HG03521 (cell line): ENCODE results near the gene EDC4.
"Not testable (repeated sequence)": the region's sequence is repeated elsewhere in the genome, so short reads cannot be mapped to it uniquely, and the experiment has no call there.

Experiments
- ATAC-seq: cut with Tn5 transposase; IDR thresholded peaks from one replicate; pipeline ENCODE4 v1.9.1; 2021; ENCODE audit warnings: mild to moderate bottlenecking, moderate library complexity; ENCODE audit not compliant: unreplicated experiment

The EDC4 gene

GRCh38 chr16:67909056-67909742 is 36.3 kb downstream of the EDC4 start:
- ATAC-seq: no peak

GRCh38 chr16:67910158-67910557 is 37.3 kb downstream of the EDC4 start:
- ATAC-seq: no peak

- no peak for ATAC-seq
Observed at GRCh38 chr16:67914758-67915495, 42.1 kb downstream of the EDC4 start.

GRCh38 chr16:67915496-67915769 is 42.6 kb downstream of the EDC4 start:
- not testable (repeated sequence) for ATAC-seq

GRCh38 chr16:67915831-67916723 is 43.2 kb downstream of the EDC4 start:
- no peak for ATAC-seq

GRCh38 chr16:67917140-67917851 is 44.4 kb downstream of the EDC4 start:
- no peak for ATAC-seq

GRCh38 chr16:67917852-67918236 is 45.0 kb downstream of the EDC4 start:
- no peak for ATAC-seq

GRCh38 chr16:67919622-67920221 is 46.9 kb downstream of the EDC4 start:
- no peak for ATAC-seq

- no peak for ATAC-seq
Observed at GRCh38 chr16:67922221-67922620, 49.4 kb downstream of the EDC4 start.

GRCh38 chr16:67922740-67923139 is 49.9 kb downstream of the EDC4 start:
- no peak for ATAC-seq

- ATAC-seq: no peak
Observed at GRCh38 chr16:67923414-67924116, 50.7 kb downstream of the EDC4 start.

GRCh38 chr16:67924140-67924906 is 51.5 kb downstream of the EDC4 start:
- no peak for ATAC-seq

GRCh38 chr16:67926181-67926750 is 53.4 kb downstream of the EDC4 start:
- no peak for ATAC-seq

- no peak for ATAC-seq
Observed at GRCh38 chr16:67927131-67927941, 54.5 kb downstream of the EDC4 start.

GRCh38 chr16:67928147-67928546 is 55.3 kb downstream of the EDC4 start:
- no peak for ATAC-seq

GRCh38 chr16:67928561-67929364 is 55.9 kb downstream of the EDC4 start:
- no peak for ATAC-seq

GRCh38 chr16:67930191-67930590 is 57.3 kb downstream of the EDC4 start:
- no peak for ATAC-seq
